NCI-H1417 treated with DMSO at 0.1 percent for 48 hours (cell line): ENCODE measurements around the gene CCDC12.

ENCODE experiments used
- DNase-seq: peaks from one replicate; lab custom pipeline; 2025; lab: John Stamatoyannopoulos, UW

CCDC12 gene

GRCh38 chr3:46955157-46955556 lies 21.4 kb downstream of the CCDC12 start:
- no peak for DNase-seq

- no peak for DNase-seq
Observed at GRCh38 chr3:46954178-46954577, 22.4 kb downstream of the CCDC12 start.

GRCh38 chr3:46953234-46954010 lies 23.1 kb downstream of the CCDC12 start:
- DNase-seq: no peak

GRCh38 chr3:46952813-46953212 lies 23.7 kb downstream of the CCDC12 start:
- DNase-seq: no peak

GRCh38 chr3:46950650-46951241 lies 25.8 kb downstream of the CCDC12 start:
- DNase-seq: no peak

- no peak for DNase-seq
Observed at GRCh38 chr3:46950177-46950576, 26.4 kb downstream of the CCDC12 start.

- no peak for DNase-seq
Observed at GRCh38 chr3:46948830-46949671, 27.5 kb downstream of the CCDC12 start.

GRCh38 chr3:46947981-46948791 lies 28.4 kb downstream of the CCDC12 start:
- no peak for DNase-seq

GRCh38 chr3:46947546-46947901 lies 29.0 kb downstream of the CCDC12 start:
- DNase-seq: no peak

GRCh38 chr3:46946856-46947545 lies 29.5 kb downstream of the CCDC12 start:
- no peak for DNase-seq

GRCh38 chr3:46946416-46946815 lies 30.1 kb downstream of the CCDC12 start:
- no peak for DNase-seq

GRCh38 chr3:46944191-46944590 lies 32.4 kb downstream of the CCDC12 start:
- DNase-seq: no peak

- no peak for DNase-seq
Observed at GRCh38 chr3:46943237-46944187, 33.0 kb downstream of the CCDC12 start.

GRCh38 chr3:46942481-46943236 lies 33.9 kb downstream of the CCDC12 start:
- DNase-seq: no peak

- DNase-seq: no peak
Observed at GRCh38 chr3:46942076-46942475, 34.5 kb downstream of the CCDC12 start.

- DNase-seq: no peak
Observed at GRCh38 chr3:46939578-46940445, 36.7 kb downstream of the CCDC12 start.

GRCh38 chr3:46938118-46938517 lies 38.4 kb downstream of the CCDC12 start:
- no peak for DNase-seq

GRCh38 chr3:46936733-46937250 lies 39.8 kb downstream of the CCDC12 start:
- no peak for DNase-seq
